Activated CD4-positive, alpha-beta T cell treated with anti-CD3 and anti-CD28 coated beads, Interleukin-2, amount 10 ng/mL, durations not matched to agents 7 days and 5 days (primary cell): Measurements from ENCODE around the gene ICOSLG. TPM values are rescaled to one million over a fixed set of nuclear protein-coding genes. Genes with fewer than 3 reads are reported as not detected.
"Not testable (repeated sequence)": the region's sequence is repeated elsewhere in the genome, so short reads cannot be mapped to it uniquely, and the experiment has no call there.

Experiments
- CTCF ChIA-PET: fragments of 350-600 bp; sonication (Branson Sonifier 250); formaldehyde crosslinking; loops from one replicate; lab custom pipeline; 2021; ENCODE audit warnings: antibody characterized with exemption; lab: Charles Lee
- POLR2A ChIA-PET: fragments of 350-600 bp; sonication (Branson Sonifier 250); formaldehyde crosslinking; loops from one replicate; lab custom pipeline; 2021; ENCODE audit warnings: antibody characterized with exemption; lab: Charles Lee
- DNase-seq: peaks from one replicate; pipeline ENCODE4 v3.0.0-alpha.2; 2020
- H3K27ac Mint-ChIP-seq: one replicate; pipeline ENCODE4 v1.8.0; 2021; ENCODE audit warnings: mild to moderate bottlenecking, moderate library complexity, mixed read lengths
- H3K27me3 Mint-ChIP-seq: one replicate; pipeline ENCODE4 v1.8.0; 2021; ENCODE audit warnings: mixed read lengths
- H3K36me3 Mint-ChIP-seq: one replicate; pipeline ENCODE4 v1.8.0; 2021; ENCODE audit warnings: low read depth, mixed read lengths
- H3K4me1 Mint-ChIP-seq: one replicate; pipeline ENCODE4 v1.8.0; 2021; ENCODE audit warnings: mixed read lengths
- H3K4me3 Mint-ChIP-seq: one replicate; pipeline ENCODE4 v1.8.0; 2021; ENCODE audit warnings: mild to moderate bottlenecking, moderate library complexity, mixed read lengths
- H3K9me3 Mint-ChIP-seq: one replicate; pipeline ENCODE4 v1.8.0; 2021; ENCODE audit warnings: mixed read lengths
- total RNA-seq, 2 experiments: library from RNA; stranded (reverse); gene quantifications; one replicate each; pipeline ENCODE4 v1.2.3, GENCODE V29; 2021

The ICOSLG gene
- total RNA-seq, 2 experiments from 2014 or later: 4.9 to 5.5 TPM

DNA sequence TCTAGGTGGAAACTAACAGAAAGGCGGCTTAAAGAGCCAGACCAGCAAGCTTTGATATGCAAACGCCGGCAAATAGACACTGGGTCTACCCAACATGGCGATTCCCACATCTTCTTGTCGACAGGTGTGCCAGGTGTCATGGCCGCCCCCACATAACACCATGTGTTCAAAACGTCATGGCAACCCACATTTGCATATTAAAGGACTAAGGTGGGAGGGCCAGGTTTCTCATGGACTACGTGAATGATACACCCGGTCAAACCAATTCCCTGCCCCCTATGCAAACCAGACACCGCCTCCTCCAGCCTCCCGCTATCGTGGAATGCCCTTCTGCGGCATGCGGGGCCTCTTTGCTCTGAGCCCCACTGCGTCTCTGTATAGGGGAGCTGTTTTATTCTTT is 41.3 kb downstream of the ICOSLG start:
- H3K27me3 Mint-ChIP-seq: no peaks in the 10 kb centered on the region
- no peaks in the 10 kb centered on the region for H3K4me1 Mint-ChIP-seq
- ChIA-PET CTCF (no interaction called here), POLR2A (no interaction called here)
- DNase-seq: no peak
- H3K36me3 Mint-ChIP-seq: no peaks in the 10 kb centered on the region
- no peak overlapping the region for H3K4me3 Mint-ChIP-seq
- no peaks in the 10 kb centered on the region for H3K9me3 Mint-ChIP-seq
- H3K27ac Mint-ChIP-seq: no peak overlapping the region

DNA sequence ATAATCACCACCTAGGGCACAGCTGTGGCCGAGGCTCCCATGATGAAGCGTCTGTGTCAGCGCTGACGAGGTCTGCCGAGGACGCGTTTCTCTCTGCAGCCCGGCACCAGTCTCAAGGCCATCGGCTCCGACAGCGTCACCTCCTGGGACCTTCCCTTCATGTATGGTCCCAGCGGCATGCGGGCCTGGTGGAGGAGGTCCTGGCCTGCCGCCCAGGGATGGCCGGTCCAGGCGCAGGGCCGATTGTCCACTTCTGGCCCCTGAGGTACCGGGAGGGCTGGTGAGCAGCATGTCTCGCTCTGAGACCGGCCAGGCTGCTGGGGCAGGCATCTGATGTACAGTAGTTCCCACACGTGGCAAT is 43.6 kb downstream of the ICOSLG start:
- H3K9me3 Mint-ChIP-seq, DNase-seq, H3K36me3 Mint-ChIP-seq, CTCF ChIA-PET, POLR2A ChIA-PET, H3K4me1 Mint-ChIP-seq, H3K4me3 Mint-ChIP-seq, H3K27ac Mint-ChIP-seq, H3K27me3 Mint-ChIP-seq: not testable (repeated sequence)

- CTCF ChIA-PET, POLR2A ChIA-PET, H3K27ac Mint-ChIP-seq, DNase-seq, H3K4me1 Mint-ChIP-seq, H3K36me3 Mint-ChIP-seq, H3K9me3 Mint-ChIP-seq, H3K27me3 Mint-ChIP-seq, H3K4me3 Mint-ChIP-seq: not testable (repeated sequence)
These were observed 44.3 kb downstream of the ICOSLG start for GRCh38 chr21:44196212-44197155.

DNA sequence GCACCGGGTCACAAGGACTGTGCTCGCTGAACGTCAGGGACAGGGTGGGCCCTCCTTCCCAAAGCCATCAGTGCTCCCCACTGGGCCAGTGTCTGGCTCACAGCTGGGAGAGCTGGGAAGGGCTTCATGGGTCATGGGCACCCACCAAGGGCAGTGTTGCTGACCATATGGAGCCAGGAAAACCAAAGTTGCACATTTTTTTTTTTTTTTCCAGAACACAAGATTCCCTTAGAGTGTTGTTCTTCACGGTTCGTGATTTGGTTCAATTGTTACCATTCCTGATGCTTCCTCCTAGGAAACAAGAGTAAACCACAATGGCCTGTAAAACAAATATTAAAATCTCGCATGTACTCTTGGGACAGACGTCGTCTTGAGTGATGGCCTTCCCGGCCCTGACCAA is 45.9 kb downstream of the ICOSLG start:
- DNase-seq, H3K4me3 Mint-ChIP-seq, H3K36me3 Mint-ChIP-seq, H3K4me1 Mint-ChIP-seq, H3K9me3 Mint-ChIP-seq, H3K27me3 Mint-ChIP-seq, CTCF ChIA-PET, H3K27ac Mint-ChIP-seq, POLR2A ChIA-PET: not testable (repeated sequence)

- CTCF ChIA-PET, H3K27me3 Mint-ChIP-seq, H3K4me1 Mint-ChIP-seq, POLR2A ChIA-PET, H3K4me3 Mint-ChIP-seq, H3K27ac Mint-ChIP-seq, H3K9me3 Mint-ChIP-seq, H3K36me3 Mint-ChIP-seq, DNase-seq: not testable (repeated sequence)
These were observed 46.3 kb downstream of the ICOSLG start for GRCh38 chr21:44194451-44194850.

DNA sequence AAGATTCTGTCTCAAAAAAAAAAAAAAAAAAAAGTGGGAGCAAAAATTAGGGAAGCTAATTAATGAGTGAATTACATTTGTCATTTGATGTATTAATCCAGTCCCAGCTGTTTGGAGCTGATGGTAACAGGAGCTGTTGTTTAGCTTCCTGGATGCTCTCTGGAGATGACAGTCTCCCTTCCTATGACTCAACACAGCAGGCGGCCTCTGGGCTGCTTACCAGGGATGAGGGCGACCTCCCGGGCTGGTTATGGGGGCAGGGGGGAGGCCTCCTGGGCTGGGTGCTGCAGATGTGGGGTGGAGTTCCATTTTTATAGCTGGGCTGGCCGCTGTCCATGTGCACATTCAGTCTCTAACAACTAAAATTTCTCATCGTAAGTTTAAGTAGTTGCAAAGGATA is 47.6 kb downstream of the ICOSLG start:
- H3K27ac Mint-ChIP-seq, H3K4me1 Mint-ChIP-seq, DNase-seq, H3K27me3 Mint-ChIP-seq, H3K36me3 Mint-ChIP-seq, H3K9me3 Mint-ChIP-seq, POLR2A ChIA-PET, H3K4me3 Mint-ChIP-seq, CTCF ChIA-PET: not testable (repeated sequence)

DNA sequence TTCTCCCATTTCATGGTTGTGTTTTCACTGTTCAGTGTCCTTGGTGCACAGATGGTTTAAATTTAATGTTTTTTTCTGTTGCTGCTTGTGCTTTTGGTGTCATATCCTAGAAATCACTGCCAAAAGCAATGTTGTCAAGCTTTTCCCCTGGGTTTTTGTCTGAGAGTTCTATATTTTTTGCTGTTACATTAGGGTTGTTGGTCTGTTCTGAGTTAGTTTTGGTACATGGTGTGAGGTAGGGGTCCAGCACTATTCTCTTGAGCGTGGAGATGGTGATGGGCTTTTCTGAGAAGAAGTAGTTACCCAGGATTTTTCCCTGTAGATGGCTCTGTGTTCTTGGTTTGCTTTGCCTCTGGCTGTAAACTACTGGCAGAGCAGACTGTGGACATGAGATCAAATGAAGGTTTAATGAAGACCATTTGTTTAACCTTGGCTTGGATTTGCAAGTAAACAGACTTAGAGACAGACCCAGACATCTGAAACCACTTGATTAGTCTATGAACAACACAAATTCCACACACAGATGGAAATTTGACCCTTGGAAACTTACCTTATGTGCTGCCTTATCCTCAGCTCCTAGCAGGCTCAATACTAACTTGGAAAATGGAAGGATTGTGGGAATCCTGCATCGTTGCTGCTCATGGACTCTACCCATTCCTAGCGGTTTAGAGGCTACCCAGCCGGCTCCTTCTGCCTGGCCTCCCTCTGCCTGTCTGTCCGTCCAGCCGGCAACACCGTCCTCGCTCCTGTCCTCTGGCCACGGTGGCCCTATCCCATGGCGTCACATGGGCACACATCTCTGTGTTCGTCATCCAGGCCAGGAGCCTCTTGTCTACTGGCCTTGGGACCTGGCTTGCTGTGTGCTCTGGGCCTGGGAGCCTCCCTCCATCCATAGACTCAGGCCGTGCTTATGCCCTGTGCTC is 50.1 kb downstream of the ICOSLG start:
- H3K36me3 Mint-ChIP-seq, DNase-seq, H3K27me3 Mint-ChIP-seq, CTCF ChIA-PET, H3K4me3 Mint-ChIP-seq, H3K9me3 Mint-ChIP-seq, H3K4me1 Mint-ChIP-seq, H3K27ac Mint-ChIP-seq, POLR2A ChIA-PET: not testable (repeated sequence)

GRCh38 chr21:44184862-44185261 is 55.9 kb downstream of the ICOSLG start:
- H3K4me3 Mint-ChIP-seq, CTCF ChIA-PET, POLR2A ChIA-PET, H3K36me3 Mint-ChIP-seq, H3K27ac Mint-ChIP-seq, H3K27me3 Mint-ChIP-seq, H3K4me1 Mint-ChIP-seq, DNase-seq, H3K9me3 Mint-ChIP-seq: not testable (repeated sequence)

GRCh38 chr21:44182202-44182601 is 58.5 kb downstream of the ICOSLG start:
- H3K4me1 Mint-ChIP-seq, H3K27me3 Mint-ChIP-seq, H3K36me3 Mint-ChIP-seq, H3K4me3 Mint-ChIP-seq, DNase-seq, CTCF ChIA-PET, H3K9me3 Mint-ChIP-seq, POLR2A ChIA-PET, H3K27ac Mint-ChIP-seq: not testable (repeated sequence)

DNA sequence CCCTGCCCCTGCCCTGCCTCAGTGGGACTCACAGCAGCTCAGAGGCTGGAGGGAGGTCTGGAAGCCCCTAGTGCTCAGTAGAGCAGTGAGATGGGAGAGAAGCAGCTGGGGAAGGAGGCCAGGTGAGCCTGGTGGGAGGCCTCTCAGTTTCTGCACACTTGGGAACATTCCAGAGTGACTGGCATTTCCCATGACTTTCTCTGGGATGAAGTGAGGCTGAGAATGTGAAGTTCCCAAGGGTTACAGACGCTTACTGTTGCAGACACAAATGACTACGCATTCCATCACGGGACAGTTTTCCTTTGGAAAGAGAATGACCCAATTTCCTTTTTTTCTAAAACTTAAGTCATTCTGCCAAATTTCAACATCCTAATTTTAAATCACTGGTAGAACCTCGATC is 59.2 kb downstream of the ICOSLG start:
- CTCF ChIA-PET, H3K36me3 Mint-ChIP-seq, H3K27ac Mint-ChIP-seq, DNase-seq, H3K27me3 Mint-ChIP-seq, H3K9me3 Mint-ChIP-seq, H3K4me3 Mint-ChIP-seq, H3K4me1 Mint-ChIP-seq, POLR2A ChIA-PET: not testable (repeated sequence)

DNA sequence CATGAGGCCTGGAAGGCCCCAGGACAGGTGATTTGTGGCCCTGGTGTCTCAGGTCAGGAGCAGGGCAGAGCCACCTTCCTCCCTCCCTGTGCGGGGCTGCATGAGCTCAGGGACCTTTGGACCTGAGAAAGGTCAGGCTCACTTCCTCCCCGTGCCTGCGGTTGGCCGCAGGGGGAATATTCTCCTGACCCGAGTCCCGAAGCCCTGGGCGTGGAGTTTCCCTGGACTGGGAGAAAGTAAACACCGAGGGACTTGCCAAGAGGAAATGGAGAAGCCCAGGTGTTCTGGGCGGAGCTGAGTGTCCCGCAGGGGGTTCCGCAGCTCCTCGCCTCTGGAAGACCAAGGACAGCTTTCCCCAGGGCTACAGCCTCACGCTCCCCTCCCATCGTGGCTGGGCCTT is 64.6 kb downstream of the ICOSLG start:
- POLR2A ChIA-PET, H3K36me3 Mint-ChIP-seq, DNase-seq, H3K9me3 Mint-ChIP-seq, H3K4me3 Mint-ChIP-seq, H3K4me1 Mint-ChIP-seq, H3K27me3 Mint-ChIP-seq, CTCF ChIA-PET, H3K27ac Mint-ChIP-seq: not testable (repeated sequence)

DNA sequence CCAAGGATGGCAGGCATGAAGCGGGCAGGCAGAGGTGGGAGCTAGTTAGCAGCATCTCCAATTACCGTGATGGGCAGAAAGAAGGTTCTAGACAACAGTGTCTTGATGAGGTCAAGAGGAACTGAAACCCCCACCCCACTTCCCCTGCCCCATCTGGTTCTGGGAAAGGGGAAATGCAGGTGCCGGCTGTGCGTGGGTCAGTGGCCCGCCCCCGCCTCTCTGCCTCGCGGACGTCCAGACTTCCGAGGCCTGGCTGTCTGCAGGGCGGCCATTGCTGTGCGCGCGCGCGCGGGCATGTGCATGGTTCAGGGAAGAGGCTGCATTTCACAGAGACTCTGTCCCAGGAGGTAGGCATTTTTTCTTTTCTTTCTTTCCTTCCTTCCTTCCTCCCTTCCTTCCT is 65.6 kb downstream of the ICOSLG start:
- POLR2A ChIA-PET, DNase-seq, H3K4me1 Mint-ChIP-seq, H3K4me3 Mint-ChIP-seq, H3K9me3 Mint-ChIP-seq, H3K36me3 Mint-ChIP-seq, H3K27ac Mint-ChIP-seq, CTCF ChIA-PET, H3K27me3 Mint-ChIP-seq: not testable (repeated sequence)
